ENCODE data around the gene SGSH. TPM values are rescaled to one million over a fixed set of nuclear protein-coding genes. Genes with fewer than 3 reads are reported as not detected.

The SGSH gene
- total RNA-seq, 1 donor from 2014 or later = 24.0 TPM

GRCh38 chr17:80248894-80249710, 29.0 kb upstream of the SGSH start:
- Histone ChIP-seq H3K9ac (ENCODE audit: low read length) (no peak overlapping the region), H3K27ac (ENCODE audit: low read depth, low read length) (no peak overlapping the region), H4K20me1 (ENCODE audit: insufficient read depth, low read length) (no peaks in the 10 kb centered on the region), H3K79me2 (ENCODE audit: insufficient read depth, low read length) (no peaks in the 10 kb centered on the region), H3K4me2 (ENCODE audit: low read length) (no peak overlapping the region), H3K4me1 (ENCODE audit: insufficient read depth, low read length) (no peaks in the 10 kb centered on the region), H3K27me3 (ENCODE audit: insufficient read depth, low read length) (no peaks in the 10 kb centered on the region), H3K4me3 (ENCODE audit: insufficient read depth, low read depth, low read length) (no peak overlapping the region), H2AFZ (ENCODE audit: low read depth, low read length) (no peak overlapping the region), H3K9me3 (ENCODE audit: insufficient read depth, low read depth, low read length) (no peaks in the 10 kb centered on the region), H3K36me3 (ENCODE audit: insufficient read depth, low read length) (no peaks in the 10 kb centered on the region)
- Mint-ChIP-seq H3K36me3 (ENCODE audit: low read depth, unreplicated experiment) (peaks cover 11% of the 10 kb centered on the region), H3K4me1 (ENCODE audit: low read depth, unreplicated experiment) (no peaks in the 10 kb centered on the region), H3K9me3 (ENCODE audit: unreplicated experiment) (no peaks in the 10 kb centered on the region), H3K27ac (ENCODE audit: unreplicated experiment) (no peak overlapping the region), H3K4me3 (ENCODE audit: unreplicated experiment) (no peak overlapping the region), H3K27me3 (ENCODE audit: low read depth, unreplicated experiment) (no peaks in the 10 kb centered on the region)
- no peak for TF ChIP-seq CTCF (IDR thresholded peaks at IDR 0.05; ENCODE audit: insufficient read depth, low read depth, low read length)
- no peak for TF ChIP-seq EZH2 (IDR thresholded peaks at IDR 0.05; ENCODE audit: insufficient read depth, low read length)
- FAIRE-seq (no peak), DNase-seq (ENCODE audit: low read depth) (no peak)

- Histone ChIP-seq H4K20me1 (ENCODE audit: insufficient read depth, low read length) (no peaks in the 10 kb centered on the region), H3K27ac (ENCODE audit: low read depth, low read length) (no peak overlapping the region), H3K27me3 (ENCODE audit: insufficient read depth, low read length) (no peaks in the 10 kb centered on the region), H3K4me2 (ENCODE audit: low read length) (no peak overlapping the region), H3K4me1 (ENCODE audit: insufficient read depth, low read length) (no peaks in the 10 kb centered on the region), H3K79me2 (ENCODE audit: insufficient read depth, low read length) (no peaks in the 10 kb centered on the region), H2AFZ (ENCODE audit: low read depth, low read length) (no peak overlapping the region), H3K9ac (ENCODE audit: low read length) (no peak overlapping the region), H3K9me3 (ENCODE audit: insufficient read depth, low read depth, low read length) (no peaks in the 10 kb centered on the region), H3K4me3 (ENCODE audit: insufficient read depth, low read depth, low read length) (no peak overlapping the region), H3K36me3 (ENCODE audit: insufficient read depth, low read length) (no peaks in the 10 kb centered on the region)
- DNase-seq (ENCODE audit: low read depth) = no peak
- no peaks in the 10 kb centered on the region for H3K4me1 Mint-ChIP-seq (ENCODE audit: low read depth, unreplicated experiment)
- FAIRE-seq = no peak
- no peak overlapping the region for H3K27ac Mint-ChIP-seq (ENCODE audit: unreplicated experiment)
- H3K9me3 Mint-ChIP-seq (ENCODE audit: unreplicated experiment) = no peaks in the 10 kb centered on the region
- no peaks in the 10 kb centered on the region for H3K27me3 Mint-ChIP-seq (ENCODE audit: low read depth, unreplicated experiment)
- no peak overlapping the region for H3K4me3 Mint-ChIP-seq (ENCODE audit: unreplicated experiment)
- no peak for TF ChIP-seq CTCF (IDR thresholded peaks at IDR 0.05; ENCODE audit: insufficient read depth, low read depth, low read length)
- TF ChIP-seq EZH2 (IDR thresholded peaks at IDR 0.05; ENCODE audit: insufficient read depth, low read length) = no peak
- peaks cover 11% of the 10 kb centered on the region for H3K36me3 Mint-ChIP-seq (ENCODE audit: low read depth, unreplicated experiment)
Measured at GRCh38 chr17:80248001-80248893, 28.1 kb upstream of the SGSH start.
